Testis (tissue), 2 donors: ENCODE data around the gene PLCB1.

Experiments used
- POLR2A ChIP-seq: fragments of 450-650 bp; IDR thresholded peaks from one replicate; pipeline ENCODE4 v1.6.1; 2017; ENCODE audit warnings: antibody characterized with exemption, mild to moderate bottlenecking, moderate library complexity
- TF ChIP-seq, protein P1 (sequence below), 3 experiments: fragments of 450-650 bp in 2 of 3; fragments of 200-600 bp in 1 of 3; sonication (generic) in 1 of 3; IDR thresholded peaks; one replicate each; pipeline ENCODE4 v1.5.1; 2016 to 2019; ENCODE audit warnings: antibody characterized with exemption in 3 of 3, mild to moderate bottlenecking in 2 of 3, moderate library complexity in 1 of 3

DNA sequence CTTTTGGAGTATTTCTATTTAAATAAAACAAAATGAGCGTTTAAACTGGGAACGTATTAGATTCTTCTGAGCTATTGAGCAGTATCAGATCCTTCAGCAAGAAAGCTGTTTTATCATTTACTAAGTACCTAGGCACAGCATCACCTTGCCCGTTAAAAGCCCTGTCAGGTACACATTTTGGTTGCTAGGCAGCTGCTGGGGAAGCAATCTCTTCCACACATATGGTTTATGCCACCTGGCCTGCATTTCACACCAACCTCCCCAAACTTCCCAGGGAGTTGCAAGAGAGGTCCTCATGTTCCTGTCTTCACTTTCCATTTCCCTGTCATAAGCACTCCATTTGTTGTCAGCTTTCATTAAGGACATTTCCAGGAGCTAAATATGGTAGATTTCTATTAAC lies 400.1 kb downstream of the PLCB1 start:
- TF ChIP-seq, protein P1, sequence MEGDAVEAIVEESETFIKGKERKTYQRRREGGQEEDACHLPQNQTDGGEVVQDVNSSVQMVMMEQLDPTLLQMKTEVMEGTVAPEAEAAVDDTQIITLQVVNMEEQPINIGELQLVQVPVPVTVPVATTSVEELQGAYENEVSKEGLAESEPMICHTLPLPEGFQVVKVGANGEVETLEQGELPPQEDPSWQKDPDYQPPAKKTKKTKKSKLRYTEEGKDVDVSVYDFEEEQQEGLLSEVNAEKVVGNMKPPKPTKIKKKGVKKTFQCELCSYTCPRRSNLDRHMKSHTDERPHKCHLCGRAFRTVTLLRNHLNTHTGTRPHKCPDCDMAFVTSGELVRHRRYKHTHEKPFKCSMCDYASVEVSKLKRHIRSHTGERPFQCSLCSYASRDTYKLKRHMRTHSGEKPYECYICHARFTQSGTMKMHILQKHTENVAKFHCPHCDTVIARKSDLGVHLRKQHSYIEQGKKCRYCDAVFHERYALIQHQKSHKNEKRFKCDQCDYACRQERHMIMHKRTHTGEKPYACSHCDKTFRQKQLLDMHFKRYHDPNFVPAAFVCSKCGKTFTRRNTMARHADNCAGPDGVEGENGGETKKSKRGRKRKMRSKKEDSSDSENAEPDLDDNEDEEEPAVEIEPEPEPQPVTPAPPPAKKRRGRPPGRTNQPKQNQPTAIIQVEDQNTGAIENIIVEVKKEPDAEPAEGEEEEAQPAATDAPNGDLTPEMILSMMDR (IDR thresholded peaks at IDR 0.05): no peak
- TF ChIP-seq POLR2A: no peak
